Endothelial cell of umbilical vein (primary cell): ENCODE measurements around the gene CLVS2. TPM values are rescaled to one million over a fixed set of nuclear protein-coding genes. Genes with fewer than 3 reads are reported as not detected.

Source experiments
- BruUV-seq: library from RNA; stranded (reverse); fragments of 400-500 nt; replicated peaks from 2 replicates; lab custom pipeline; 2021; lab: Mats Ljungman, UMichigan
- CTCF ChIA-PET: fragments of 300-600, 350-600 bp; sonication (Branson Sonifier 250); formaldehyde crosslinking; loops from one replicate; lab custom pipeline; 2021; ENCODE audit warnings: antibody characterized with exemption, inconsistent platforms; lab: Charles Lee
- POLR2A ChIA-PET: fragments of 300-600, 350-600 bp; sonication (Branson Sonifier 250); formaldehyde crosslinking; loops from one replicate; lab custom pipeline; 2021; ENCODE audit warnings: antibody characterized with exemption, inconsistent platforms; lab: Charles Lee
- DNase-seq: peaks from one replicate; pipeline ENCODE4 v3.0.0-alpha.2; 2011; ENCODE audit warnings: low read depth, low spot score
- FAIRE-seq: peaks from 2 replicates; lab custom pipeline; 2011; peaks lifted over from hg19 to GRCh38; lab: Jason Lieb, UNC
- H2AFZ ChIP-seq: 2 replicates; pipeline ENCODE4 v1.6.0; 2012; ENCODE audit warnings: low read depth, low read length, control low read depth, inconsistent platforms
- H3K27ac ChIP-seq: 2 replicates; pipeline ENCODE4 v1.5.1; 2011; ENCODE audit warnings: low read depth, mild to moderate bottlenecking, control low read depth, low read length, moderate library complexity; ENCODE audit not compliant: insufficient read depth
- H3K27me3 ChIP-seq, 2 experiments: 2 replicates each; pipeline versions ENCODE4 v1.6.0 to v1.6.1; 2011; ENCODE audit warnings: low read length in 2 of 2, mixed read lengths in 1 of 2; ENCODE audit not compliant: control insufficient read depth in 2 of 2, insufficient read depth in 2 of 2
- H3K36me3 ChIP-seq, 2 experiments: 2 replicates in 1 of 2; 3 replicates in 1 of 2; pipeline ENCODE4 v1.5.1; 2011; ENCODE audit warnings: low read length in 2 of 2, mild to moderate bottlenecking in 1 of 2, moderate library complexity in 1 of 2; ENCODE audit not compliant: control insufficient read depth in 2 of 2, insufficient read depth in 2 of 2; ENCODE audit errors: extremely low read depth in 1 of 2
- H3K4me1 ChIP-seq: 3 replicates; pipeline ENCODE4 v1.5.1; 2011; ENCODE audit warnings: mild to moderate bottlenecking, low read length; ENCODE audit not compliant: control insufficient read depth, insufficient read depth; ENCODE audit errors: extremely low read depth
- H3K4me2 ChIP-seq: 2 replicates; pipeline ENCODE4 v1.6.1; 2011; ENCODE audit warnings: low read length, control low read depth, mixed read lengths; ENCODE audit not compliant: insufficient read depth
- H3K4me3 ChIP-seq, 3 experiments: fragments of 200-600 bp in 1 of 3; sonication (generic), shearing (Covaris generic) in 1 of 3; replicated peaks in 1 of 3; 2 replicates each; pipeline ENCODE4 v1.5.1; 2011 to 2016; ENCODE audit warnings: control low read depth in 3 of 3, low read length in 3 of 3, mild to moderate bottlenecking in 2 of 3, inconsistent platforms in 1 of 3, low read depth in 1 of 3, moderate library complexity in 1 of 3; ENCODE audit not compliant: insufficient read depth in 1 of 3
- H3K79me2 ChIP-seq: 2 replicates; pipeline ENCODE4 v1.6.0; 2012; ENCODE audit warnings: low read length, inconsistent platforms; ENCODE audit not compliant: control insufficient read depth, insufficient read depth
- H3K9ac ChIP-seq: replicated peaks from 2 replicates; pipeline ENCODE3; 2011; ENCODE audit warnings: low read length, control low read depth; ENCODE audit not compliant: insufficient read depth; ENCODE audit errors: extremely low read depth
- H3K9me1 ChIP-seq: replicated peaks from 3 replicates; pipeline ENCODE4 v1.6.0; 2011; ENCODE audit warnings: mild to moderate bottlenecking, low read length; ENCODE audit not compliant: control insufficient read depth, insufficient read depth; ENCODE audit errors: extremely low read depth
- H3K9me3 ChIP-seq: replicated peaks from 2 replicates; pipeline ENCODE4 v1.5.1; 2012; ENCODE audit warnings: low read length, inconsistent platforms; ENCODE audit not compliant: control insufficient read depth, insufficient read depth
- H4K20me1 ChIP-seq: replicated peaks from 2 replicates; pipeline ENCODE3; 2011; ENCODE audit warnings: mild to moderate bottlenecking, low read length; ENCODE audit not compliant: control insufficient read depth, insufficient read depth; ENCODE audit errors: extremely low read depth
- EZH2 ChIP-seq: IDR thresholded peaks from 2 replicates; pipeline ENCODE4 v1.6.1; 2012; ENCODE audit warnings: borderline replicate concordance, low read depth, mild to moderate bottlenecking, moderate library complexity, low read length, inconsistent platforms; ENCODE audit not compliant: severe bottlenecking
- FOS ChIP-seq: IDR thresholded peaks from 2 replicates; pipeline ENCODE4 v1.6.1; 2011; ENCODE audit warnings: mild to moderate bottlenecking, low read length, moderate library complexity, borderline replicate concordance; ENCODE audit not compliant: insufficient read depth
- GATA2 ChIP-seq: IDR thresholded peaks from 2 replicates; pipeline ENCODE4 v1.7.0; 2011; ENCODE audit warnings: low read depth, mild to moderate bottlenecking, moderate library complexity, mixed read lengths, low read length; ENCODE audit not compliant: insufficient read length, insufficient read depth
- JUN ChIP-seq: IDR thresholded peaks from 2 replicates; pipeline ENCODE4 v1.6.1; 2011; ENCODE audit warnings: borderline replicate concordance, low read depth; ENCODE audit not compliant: insufficient read length, insufficient read depth
- MYC ChIP-seq: IDR thresholded peaks from one replicate; pipeline ENCODE4 v1.6.1; 2011; ENCODE audit warnings: mild to moderate bottlenecking, low read depth, low read length
- POLR2A ChIP-seq: IDR thresholded peaks from 2 replicates; pipeline ENCODE4 v1.6.1; 2012; ENCODE audit warnings: low read depth, mild to moderate bottlenecking, control low read depth, low read length
- dilution Hi-C: fragments of 300-500 bp; cut with MboI; formaldehyde crosslinking; loops from one replicate; pipeline ENCODE4 v1.15.0; 2019; ENCODE audit warnings: low sequenced_read_pairs; ENCODE audit not compliant: extremely low pct_ligation_motif_present
- intact Hi-C: fragments of 100-400 bp; cut with micrococcal nuclease; formaldehyde crosslinking; loops from one replicate; pipeline ENCODE4 v1.10.0; 2022
- polyA plus RNA-seq, 4 experiments: library from polyadenylated mRNA; depleted of rRNA in 3 of 4; stranded (reverse) in 3 of 4; unstranded in 1 of 4; fragments of >200 nt; gene quantifications; 2 replicates each; pipeline versions ENCODE4 v1.2.1 to v1.2.3, GENCODE V29; 2011 to 2012; ENCODE audit warnings: missing spikeins in 1 of 4
- total RNA-seq: library from RNA; stranded (reverse); gene quantifications from 2 replicates; pipeline ENCODE4 v1.2.3, GENCODE V29; 2021
- TF ChIP-seq, protein P1 (sequence below): IDR thresholded peaks from 2 replicates; pipeline ENCODE4 v1.6.1; 2011; ENCODE audit not compliant: insufficient read depth, insufficient read length

Gene CLVS2
- total and polyA plus RNA-seq, 2 donors (not counting 3 experiments of a cell fraction or from before 2014, with no cell fraction given): not detected

DNA sequence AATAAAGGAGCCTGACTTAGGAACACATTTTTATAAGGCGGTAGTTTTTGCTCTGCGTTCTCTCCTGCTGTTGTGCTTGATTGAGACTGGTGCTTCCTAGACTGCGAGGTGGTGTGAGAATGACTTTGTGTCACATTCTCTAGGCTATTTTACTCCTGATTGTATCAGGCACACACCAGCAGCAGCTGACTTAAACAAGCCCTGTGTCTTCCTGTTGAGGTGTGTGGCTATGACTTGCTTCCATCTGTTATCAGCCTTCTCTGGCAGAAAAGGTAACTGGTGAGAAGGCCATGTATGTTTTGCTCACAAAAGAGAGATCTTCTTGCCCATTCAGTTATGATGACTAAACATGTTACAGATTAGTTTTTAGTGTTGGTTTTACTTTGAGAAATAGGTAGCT lies 43.4 kb downstream of the CLVS2 start:
- Histone ChIP-seq H3K9me3 (no peaks in the 10 kb centered on the region), H3K4me2 (no peak overlapping the region), H3K36me3 (no peaks in the 10 kb centered on the region), H3K79me2 (no peaks in the 10 kb centered on the region), H3K9me1 (no peaks in the 10 kb centered on the region), H2AFZ (no peak overlapping the region), H4K20me1 (no peaks in the 10 kb centered on the region), H3K27me3 (no peaks in the 10 kb centered on the region), H3K9ac (no peak overlapping the region), H3K4me3 (no peak overlapping the region), H3K27ac (no peak overlapping the region), H3K4me1 (no peaks in the 10 kb centered on the region)
- intact Hi-C loops: no loop called here
- BruUV-seq: no TSS peak
- no peak for TF ChIP-seq JUN
- TF ChIP-seq POLR2A: no peak
- TF ChIP-seq, protein P1, sequence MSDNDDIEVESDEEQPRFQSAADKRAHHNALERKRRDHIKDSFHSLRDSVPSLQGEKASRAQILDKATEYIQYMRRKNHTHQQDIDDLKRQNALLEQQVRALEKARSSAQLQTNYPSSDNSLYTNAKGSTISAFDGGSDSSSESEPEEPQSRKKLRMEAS: no peak
- TF ChIP-seq GATA2: no peak
- CTCF ChIA-PET: no interaction called here
- DNase-seq (no peak), FAIRE-seq (no peak)
- dilution Hi-C loops: no loop called here
- POLR2A ChIA-PET: no interaction called here

DNA sequence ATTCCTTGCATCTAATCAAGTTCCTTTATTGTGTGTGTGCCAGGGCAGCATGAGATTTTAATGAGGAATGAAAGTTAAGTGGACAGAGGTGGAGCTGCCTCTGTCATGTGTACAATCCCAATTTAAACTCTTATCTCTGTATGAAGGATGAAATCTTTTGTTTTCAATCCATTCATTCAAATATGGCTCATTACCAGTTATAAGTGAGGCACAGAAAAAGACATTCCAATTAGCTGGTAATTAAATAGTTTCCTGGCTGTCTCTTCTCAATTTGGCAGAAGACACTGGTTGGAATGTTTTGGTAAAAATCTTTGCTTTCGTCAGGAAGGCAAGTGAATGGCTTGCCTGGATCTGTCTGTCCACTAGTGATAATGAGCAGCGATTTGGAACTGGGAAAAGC lies 46.4 kb downstream of the CLVS2 start:
- Histone ChIP-seq H3K27ac (no peak overlapping the region), H3K79me2 (no peaks in the 10 kb centered on the region), H2AFZ (no peak overlapping the region), H3K36me3 (no peaks in the 10 kb centered on the region), H3K4me1 (no peaks in the 10 kb centered on the region), H3K9ac (no peak overlapping the region), H3K9me3 (no peaks in the 10 kb centered on the region), H3K4me3 (no peak overlapping the region), H4K20me1 (no peaks in the 10 kb centered on the region), H3K9me1 (no peaks in the 10 kb centered on the region), H3K27me3 (no peaks in the 10 kb centered on the region), H3K4me2 (no peak overlapping the region)
- intact Hi-C loops: no loop called here
- FAIRE-seq (no peak), DNase-seq (no peak)
- dilution Hi-C loops: no loop called here
- ChIA-PET CTCF (no interaction called here), POLR2A (no interaction called here)
- no TSS peak for BruUV-seq
- TF ChIP-seq JUN (no peak), MYC (no peak), FOS (no peak), GATA2 (no peak), POLR2A (no peak), EZH2 (no peak)
- TF ChIP-seq, protein P1: no peak
